GM12865 (cell line): Measurements from ENCODE around the gene SUSD1.
"Not testable (repeated sequence)": the region's sequence is repeated elsewhere in the genome, so short reads cannot be mapped to it uniquely, and the experiment has no call there.

Experiments
- DNase-seq: peaks from one replicate; pipeline ENCODE4 v3.0.0; 2010; ENCODE audit warnings: low read depth
- H3K4me3 ChIP-seq: 2 replicates; pipeline ENCODE4 v1.5.1; 2011; ENCODE audit warnings: mild to moderate bottlenecking, low read depth, low read length, control low read depth
- CTCF ChIP-seq: IDR thresholded peaks from 2 replicates; pipeline ENCODE4 v1.5.1; 2011; ENCODE audit warnings: low read length, control low read depth, low read depth, inconsistent platforms; ENCODE audit not compliant: insufficient read depth; ENCODE audit errors: missing control alignments

The SUSD1 gene

GRCh38 chr9:112200711-112201110, 25.6 kb upstream of the SUSD1 start:
- no peak overlapping the region for H3K4me3 ChIP-seq
- TF ChIP-seq CTCF: no peak
- no peak for DNase-seq

- TF ChIP-seq CTCF: no peak
- H3K4me3 ChIP-seq: no peak overlapping the region
- DNase-seq: no peak
These were observed 23.5 kb upstream of the SUSD1 start for GRCh38 chr9:112198646-112199045.

DNA sequence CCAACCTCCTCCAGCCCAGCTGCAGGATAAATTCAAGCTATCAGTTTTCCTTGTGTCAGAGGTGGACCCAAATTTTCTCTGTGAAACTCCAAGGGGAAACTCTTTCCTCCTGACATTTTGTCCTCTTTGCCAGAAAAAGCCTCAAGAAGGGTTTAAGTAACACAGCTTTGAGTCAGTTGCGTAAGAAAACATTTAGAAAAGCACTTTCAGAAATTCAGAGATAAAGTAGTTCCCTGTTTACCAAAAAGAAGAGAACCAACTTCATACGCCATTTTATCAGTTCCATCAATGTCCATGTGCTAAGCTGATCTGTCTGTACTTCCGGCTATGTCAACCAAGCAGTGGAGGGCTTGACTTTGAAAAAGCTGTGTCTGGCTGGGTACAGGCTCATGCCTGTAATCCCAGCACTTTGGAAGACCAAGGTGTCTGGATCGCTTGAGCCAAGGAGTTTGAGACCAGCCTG, 19.9 kb upstream of the SUSD1 start:
- no peak for DNase-seq
- no peak for TF ChIP-seq CTCF
- H3K4me3 ChIP-seq: no peak overlapping the region

GRCh38 chr9:112193572-112194288, 18.6 kb upstream of the SUSD1 start:
- no peak for DNase-seq
- no peak for TF ChIP-seq CTCF
- no peak overlapping the region for H3K4me3 ChIP-seq

DNA sequence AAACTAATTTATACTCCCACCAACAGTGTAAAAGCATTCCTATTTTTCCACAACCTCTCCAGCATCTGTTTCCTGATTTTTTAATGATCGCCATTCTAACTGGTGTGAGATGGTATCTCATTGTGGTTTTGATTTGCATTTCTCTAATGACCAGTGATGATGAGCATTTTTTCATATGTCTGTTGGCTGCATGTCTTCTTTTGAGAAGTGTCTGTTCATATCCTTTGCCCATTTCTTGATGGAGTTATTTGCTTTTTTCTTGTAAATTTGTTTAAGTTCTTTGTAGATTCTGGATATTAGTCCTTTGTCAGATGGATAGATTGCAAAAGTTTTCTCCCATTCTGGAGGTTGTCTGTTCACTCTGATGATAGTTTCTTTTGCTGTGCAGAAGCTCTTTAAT, 15.2 kb upstream of the SUSD1 start:
- not testable (repeated sequence) for H3K4me3 ChIP-seq, DNase-seq

DNA sequence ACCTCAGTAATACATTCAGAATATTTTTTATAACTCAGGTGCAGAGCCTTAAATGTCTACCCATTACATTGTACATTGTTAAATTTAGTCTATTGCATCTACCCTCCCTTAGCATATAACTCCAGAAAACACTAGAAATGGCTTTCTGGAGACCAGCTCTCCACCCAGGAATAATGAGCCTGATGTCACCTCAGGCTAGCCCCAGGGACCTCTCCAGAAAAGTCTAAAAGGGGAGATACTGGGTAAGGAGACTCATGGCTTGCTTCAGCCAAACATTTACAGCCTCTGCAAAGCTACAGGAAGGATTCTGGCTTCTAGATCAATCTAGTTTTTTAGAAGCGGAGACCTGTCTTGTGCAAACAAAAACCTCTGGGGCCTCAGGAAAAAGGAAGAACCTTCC, 13.8 kb upstream of the SUSD1 start:
- no peak for DNase-seq
- no peak overlapping the region for H3K4me3 ChIP-seq
- no peak for TF ChIP-seq CTCF

- DNase-seq: no peak
- H3K4me3 ChIP-seq: no peak overlapping the region
- no peak for TF ChIP-seq CTCF
These were observed 12.3 kb upstream of the SUSD1 start for GRCh38 chr9:112187404-112187803.
